Astrocyte (in vitro differentiated cells and primary cell): ENCODE data around the gene WDR19. TPM values are rescaled to one million over a fixed set of nuclear protein-coding genes. Genes with fewer than 3 reads are reported as not detected.

Experiments used
- DNase-seq: peaks from one replicate; pipeline ENCODE4 v3.0.0-alpha.2; 2010; ENCODE audit warnings: low read depth
- FAIRE-seq: peaks from 2 replicates; lab custom pipeline; 2011; peaks lifted over from hg19 to GRCh38; lab: Jason Lieb, UNC
- H2AFZ ChIP-seq: 2 replicates; pipeline ENCODE4 v1.6.0; 2012; ENCODE audit warnings: low read depth, low read length, inconsistent platforms
- H3K27ac ChIP-seq: 2 replicates; pipeline ENCODE4 v1.5.1; 2011; ENCODE audit warnings: low read depth, low read length, inconsistent platforms
- H3K27me3 ChIP-seq: 2 replicates; pipeline ENCODE4 v1.6.0; 2011; ENCODE audit warnings: low read length, inconsistent platforms; ENCODE audit not compliant: insufficient read depth
- H3K36me3 ChIP-seq: 2 replicates; pipeline ENCODE4 v1.5.1; 2011; ENCODE audit warnings: low read length, inconsistent platforms; ENCODE audit not compliant: insufficient read depth
- H3K4me1 ChIP-seq: 2 replicates; pipeline ENCODE4 v1.5.1; 2011; ENCODE audit warnings: low read length, inconsistent platforms; ENCODE audit not compliant: insufficient read depth
- H3K4me2 ChIP-seq: 2 replicates; pipeline ENCODE4 v1.6.0; 2012; ENCODE audit warnings: low read length, inconsistent platforms
- H3K4me3 ChIP-seq: 2 replicates; pipeline ENCODE4 v1.5.1; 2011; ENCODE audit warnings: low read depth, mild to moderate bottlenecking, low read length, inconsistent platforms; ENCODE audit not compliant: insufficient read depth
- H3K79me2 ChIP-seq: 2 replicates; pipeline ENCODE4 v1.6.0; 2012; ENCODE audit warnings: mild to moderate bottlenecking, low read length, inconsistent platforms; ENCODE audit not compliant: insufficient read depth
- H3K9ac ChIP-seq: 2 replicates; pipeline ENCODE4 v1.6.0; 2012; ENCODE audit warnings: mild to moderate bottlenecking, low read length, inconsistent platforms
- H3K9me3 ChIP-seq: 2 replicates; pipeline ENCODE4 v1.5.1; 2012; ENCODE audit warnings: low read depth, mild to moderate bottlenecking, low read length, inconsistent platforms; ENCODE audit not compliant: insufficient read depth
- H4K20me1 ChIP-seq: 2 replicates; pipeline ENCODE4 v1.6.0; 2012; ENCODE audit warnings: low read length, inconsistent platforms; ENCODE audit not compliant: insufficient read depth
- H3K27ac Mint-ChIP-seq: one replicate; pipeline ENCODE4 v1.8.0; 2021; ENCODE audit warnings: mild to moderate bottlenecking, mixed read lengths; ENCODE audit not compliant: unreplicated experiment
- H3K27me3 Mint-ChIP-seq: one replicate; pipeline ENCODE4 v1.8.0; 2021; ENCODE audit warnings: low read depth, mixed read lengths; ENCODE audit not compliant: unreplicated experiment
- H3K36me3 Mint-ChIP-seq: one replicate; pipeline ENCODE4 v1.8.0; 2021; ENCODE audit warnings: low read depth, mixed read lengths; ENCODE audit not compliant: unreplicated experiment
- H3K4me1 Mint-ChIP-seq: one replicate; pipeline ENCODE4 v1.8.0; 2021; ENCODE audit warnings: low read depth, mixed read lengths; ENCODE audit not compliant: unreplicated experiment
- H3K4me3 Mint-ChIP-seq: one replicate; pipeline ENCODE4 v1.8.0; 2021; ENCODE audit warnings: mild to moderate bottlenecking, moderate library complexity, mixed read lengths; ENCODE audit not compliant: unreplicated experiment
- H3K9me3 Mint-ChIP-seq: one replicate; pipeline ENCODE4 v1.8.0; 2021; ENCODE audit warnings: mild to moderate bottlenecking, mixed read lengths; ENCODE audit not compliant: unreplicated experiment
- CTCF ChIP-seq: IDR thresholded peaks from 2 replicates; pipeline ENCODE4 v1.5.1; 2011; ENCODE audit warnings: low read depth, mild to moderate bottlenecking, inconsistent platforms, low read length, moderate library complexity; ENCODE audit not compliant: insufficient read depth
- EZH2 ChIP-seq: IDR thresholded peaks from 2 replicates; pipeline ENCODE4 v1.6.1; 2012; ENCODE audit warnings: mild to moderate bottlenecking, low read length, inconsistent platforms; ENCODE audit not compliant: insufficient read depth
- total RNA-seq: library from RNA; stranded (reverse); gene quantifications from 2 replicates; pipeline ENCODE4 v1.2.1, GENCODE V29; 2021

Gene WDR19
- total RNA-seq, 1 donor from 2014 or later: 18.0 TPM

GRCh38 chr4:39285853-39286252, 103.5 kb downstream of the WDR19 start:
- Mint-ChIP-seq H3K4me1 (peaks cover 4% of the 10 kb centered on the region), H3K4me3 (no peak overlapping the region), H3K27ac (no peak overlapping the region), H3K36me3 (peaks cover 9% of the 10 kb centered on the region), H3K9me3 (no peaks in the 10 kb centered on the region), H3K27me3 (no peaks in the 10 kb centered on the region)
- H3K27me3 ChIP-seq: no peaks in the 10 kb centered on the region
- no peaks in the 10 kb centered on the region for H3K79me2 ChIP-seq
- peaks cover 27% of the 10 kb centered on the region for H3K36me3 ChIP-seq
- no peak overlapping the region for H3K27ac ChIP-seq
- no peak overlapping the region for H2AFZ ChIP-seq
- no peaks in the 10 kb centered on the region for H4K20me1 ChIP-seq
- FAIRE-seq (no peak), DNase-seq (no peak)
- H3K9ac ChIP-seq: no peak overlapping the region
- no peaks in the 10 kb centered on the region for H3K9me3 ChIP-seq
- H3K4me1 ChIP-seq: no peaks in the 10 kb centered on the region
- no peak for TF ChIP-seq CTCF
- H3K4me2 ChIP-seq: no peak overlapping the region
- H3K4me3 ChIP-seq: no peak overlapping the region

GRCh38 chr4:39286263-39286662, 103.9 kb downstream of the WDR19 start:
- Mint-ChIP-seq H3K4me1 (peaks cover 4% of the 10 kb centered on the region), H3K27me3 (no peaks in the 10 kb centered on the region), H3K36me3 (peaks cover 12% of the 10 kb centered on the region), H3K4me3 (no peak overlapping the region), H3K9me3 (no peaks in the 10 kb centered on the region), H3K27ac (no peak overlapping the region)
- FAIRE-seq (no peak), DNase-seq (no peak)
- no peak overlapping the region for H3K9ac ChIP-seq
- peaks cover 28% of the 10 kb centered on the region for H3K36me3 ChIP-seq
- no peaks in the 10 kb centered on the region for H3K9me3 ChIP-seq
- H3K4me3 ChIP-seq: no peak overlapping the region
- H3K4me1 ChIP-seq: no peaks in the 10 kb centered on the region
- no peaks in the 10 kb centered on the region for H3K27me3 ChIP-seq
- no peak overlapping the region for H3K4me2 ChIP-seq
- no peak overlapping the region for H2AFZ ChIP-seq
- H3K27ac ChIP-seq: no peak overlapping the region
- no peaks in the 10 kb centered on the region for H3K79me2 ChIP-seq
- H4K20me1 ChIP-seq: no peaks in the 10 kb centered on the region
- no peak for TF ChIP-seq CTCF
- no peak for TF ChIP-seq EZH2

- peaks cover 10% of the 10 kb centered on the region for H3K36me3 Mint-ChIP-seq
- H3K27me3 ChIP-seq: no peaks in the 10 kb centered on the region
- peaks cover 37% of the 10 kb centered on the region for H3K36me3 ChIP-seq
Observed at GRCh38 chr4:39287223-39287622, 104.9 kb downstream of the WDR19 start.

More at GRCh38 chr4:39287223-39287622, 104.9 kb downstream of the WDR19 start:
- Histone ChIP-seq H2AFZ (no peak overlapping the region), H3K4me3 (no peak overlapping the region), H3K4me1 (no peaks in the 10 kb centered on the region), H4K20me1 (no peaks in the 10 kb centered on the region), H3K4me2 (no peak overlapping the region), H3K79me2 (no peaks in the 10 kb centered on the region), H3K9ac (no peak overlapping the region), H3K27ac (no peak overlapping the region), H3K9me3 (no peaks in the 10 kb centered on the region)
- H3K27me3 Mint-ChIP-seq: no peaks in the 10 kb centered on the region
- H3K4me3 Mint-ChIP-seq: no peak overlapping the region
- H3K4me1 Mint-ChIP-seq: peaks cover 4% of the 10 kb centered on the region
- DNase-seq (no peak), FAIRE-seq (no peak)
- no peak overlapping the region for H3K27ac Mint-ChIP-seq
- H3K9me3 Mint-ChIP-seq: no peaks in the 10 kb centered on the region
- TF ChIP-seq EZH2: no peak
- no peak for TF ChIP-seq CTCF
